Measurements from ENCODE around the gene COL28A1. TPM values are rescaled to one million over a fixed set of nuclear protein-coding genes. Genes with fewer than 3 reads are reported as not detected.

Gene COL28A1
- total and polyA plus RNA-seq, 12 donors = 0.66 to 16.0 (median 2.8) TPM

DNA sequence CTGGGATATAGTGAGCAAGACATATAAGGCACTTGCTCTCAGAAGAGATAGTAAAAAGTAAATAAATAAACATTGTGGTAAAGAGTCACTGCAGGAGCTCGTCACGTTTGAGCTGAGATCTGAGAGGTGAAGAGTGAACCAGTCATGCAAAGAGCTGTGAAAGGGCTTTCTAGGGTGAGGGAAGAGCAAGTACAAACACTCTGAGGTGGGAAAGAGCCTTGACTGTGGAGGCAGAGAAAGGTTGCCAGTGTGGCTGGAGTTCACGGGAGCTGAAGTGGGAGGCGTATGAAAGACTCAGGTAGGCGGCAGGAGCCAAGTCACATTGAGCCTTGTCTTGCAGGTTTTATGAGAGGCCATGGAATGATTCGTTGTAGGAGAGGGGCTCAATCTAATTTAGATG, 212.3 kb downstream of the COL28A1 start:
- Histone ChIP-seq H3K4me3 (no peak overlapping the region), H3K36me3 (replicated peaks in 1 of 2) (no peaks in the 10 kb centered on the region), H3K9me3 (replicated peaks in 1 of 3) (no peaks in the 10 kb centered on the region), H3K27me3 (no peaks in the 10 kb centered on the region), H3K4me1 (replicated peaks in 1 of 2) (no peaks in the 10 kb centered on the region), H3K27ac (no peak overlapping the region)
- no peak for TF ChIP-seq POLR2A (IDR thresholded peaks at IDR 0.05)
- TF ChIP-seq, protein P1, sequence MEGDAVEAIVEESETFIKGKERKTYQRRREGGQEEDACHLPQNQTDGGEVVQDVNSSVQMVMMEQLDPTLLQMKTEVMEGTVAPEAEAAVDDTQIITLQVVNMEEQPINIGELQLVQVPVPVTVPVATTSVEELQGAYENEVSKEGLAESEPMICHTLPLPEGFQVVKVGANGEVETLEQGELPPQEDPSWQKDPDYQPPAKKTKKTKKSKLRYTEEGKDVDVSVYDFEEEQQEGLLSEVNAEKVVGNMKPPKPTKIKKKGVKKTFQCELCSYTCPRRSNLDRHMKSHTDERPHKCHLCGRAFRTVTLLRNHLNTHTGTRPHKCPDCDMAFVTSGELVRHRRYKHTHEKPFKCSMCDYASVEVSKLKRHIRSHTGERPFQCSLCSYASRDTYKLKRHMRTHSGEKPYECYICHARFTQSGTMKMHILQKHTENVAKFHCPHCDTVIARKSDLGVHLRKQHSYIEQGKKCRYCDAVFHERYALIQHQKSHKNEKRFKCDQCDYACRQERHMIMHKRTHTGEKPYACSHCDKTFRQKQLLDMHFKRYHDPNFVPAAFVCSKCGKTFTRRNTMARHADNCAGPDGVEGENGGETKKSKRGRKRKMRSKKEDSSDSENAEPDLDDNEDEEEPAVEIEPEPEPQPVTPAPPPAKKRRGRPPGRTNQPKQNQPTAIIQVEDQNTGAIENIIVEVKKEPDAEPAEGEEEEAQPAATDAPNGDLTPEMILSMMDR (IDR thresholded peaks at IDR 0.05) = no peak
- no peak for DNase-seq
- intact Hi-C loops (cut with DNase I) = no loop called here
- 55 to 74% (median 61%) methylated on average over 6 of the region's 6 CpGs for WGBS, 4 donors

- Histone ChIP-seq H3K9me3 (replicated peaks in 1 of 3) (no peaks in the 10 kb centered on the region), H3K4me3 (no peak overlapping the region), H3K36me3 (replicated peaks in 1 of 2) (no peaks in the 10 kb centered on the region), H3K27ac (no peak overlapping the region), H3K4me1 (replicated peaks in 1 of 2) (no peaks in the 10 kb centered on the region), H3K27me3 (no peaks in the 10 kb centered on the region)
- TF ChIP-seq POLR2A (IDR thresholded peaks at IDR 0.05) = no peak
- TF ChIP-seq, protein P1 (IDR thresholded peaks at IDR 0.05) = no peak
- 65 to 73% (median 70%) methylated on average over 5 of the region's 5 CpGs for WGBS, 4 donors
- peak in 1 of 7 donors; percentile 2 for DNase-seq
- intact Hi-C loops (cut with DNase I) = no loop called here
Measured at GRCh38 chr7:7321681-7322080, 214.0 kb downstream of the COL28A1 start.

- Histone ChIP-seq H3K27ac (no peak overlapping the region), H3K4me1 (replicated peaks in 1 of 2) (no peaks in the 10 kb centered on the region), H3K36me3 (replicated peaks in 1 of 2) (no peaks in the 10 kb centered on the region), H3K4me3 (no peak overlapping the region), H3K27me3 (no peaks in the 10 kb centered on the region), H3K9me3 (replicated peaks in 1 of 3) (no peaks in the 10 kb centered on the region)
- 84 to 100% (median 100%) methylated on average over 1 of the region's 1 CpG for WGBS, 4 donors
- intact Hi-C loops (cut with DNase I) = no loop called here
- TF ChIP-seq, protein P1 (IDR thresholded peaks at IDR 0.05) = no peak
- TF ChIP-seq POLR2A (IDR thresholded peaks at IDR 0.05) = no peak
- DNase-seq = no peak
Measured at GRCh38 chr7:7318601-7319000, 217.1 kb downstream of the COL28A1 start.

DNA sequence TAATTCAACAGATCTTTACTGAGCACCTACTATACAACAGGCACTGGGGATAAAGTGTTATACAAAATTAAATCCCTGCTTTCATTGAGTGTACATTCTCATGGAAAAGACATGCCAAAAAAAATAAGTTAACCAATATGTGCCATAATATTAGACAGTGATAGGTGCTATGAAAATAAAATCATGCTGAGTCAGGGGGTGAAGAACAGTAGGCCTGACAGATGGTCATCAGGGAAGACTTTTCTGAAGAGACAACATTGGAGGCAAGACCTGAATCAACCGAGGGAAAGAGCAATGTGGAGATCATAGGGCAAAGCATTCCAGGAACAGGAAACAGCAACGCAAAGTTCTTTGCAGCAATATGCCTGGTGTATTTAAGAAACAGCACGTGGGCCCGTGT, 217.8 kb downstream of the COL28A1 start:
- no peak for DNase-seq
- Histone ChIP-seq H3K4me1 (replicated peaks in 1 of 2) (no peaks in the 10 kb centered on the region), H3K27ac (no peak overlapping the region), H3K4me3 (no peak overlapping the region), H3K27me3 (no peaks in the 10 kb centered on the region), H3K36me3 (replicated peaks in 1 of 2) (no peaks in the 10 kb centered on the region), H3K9me3 (replicated peaks in 1 of 3) (no peaks in the 10 kb centered on the region)
- intact Hi-C loops (cut with DNase I) = no loop called here
- WGBS, 4 donors = 78 to 81% (median 79%) methylated on average over 4 of the region's 4 CpGs
- TF ChIP-seq, protein P1 (IDR thresholded peaks at IDR 0.05) = no peak
- no peak for TF ChIP-seq POLR2A (IDR thresholded peaks at IDR 0.05)

Data from adrenal gland (tissue), 12 donors.